B cell (primary cell): ENCODE results near the gene KREMEN2.

Experiments used
- CTCF ChIP-seq: fragments of 200-600 bp; IDR thresholded peaks from one replicate; pipeline ENCODE4 v1.8.0; 2022; ENCODE audit warnings: antibody characterized with exemption, mild to moderate bottlenecking
- EZH2 ChIP-seq: IDR thresholded peaks from 2 replicates; pipeline ENCODE4 v1.6.1; 2012; ENCODE audit warnings: borderline replicate concordance, low read depth, mild to moderate bottlenecking, moderate library complexity, low read length; ENCODE audit not compliant: insufficient read depth, poor library complexity, severe bottlenecking

DNA sequence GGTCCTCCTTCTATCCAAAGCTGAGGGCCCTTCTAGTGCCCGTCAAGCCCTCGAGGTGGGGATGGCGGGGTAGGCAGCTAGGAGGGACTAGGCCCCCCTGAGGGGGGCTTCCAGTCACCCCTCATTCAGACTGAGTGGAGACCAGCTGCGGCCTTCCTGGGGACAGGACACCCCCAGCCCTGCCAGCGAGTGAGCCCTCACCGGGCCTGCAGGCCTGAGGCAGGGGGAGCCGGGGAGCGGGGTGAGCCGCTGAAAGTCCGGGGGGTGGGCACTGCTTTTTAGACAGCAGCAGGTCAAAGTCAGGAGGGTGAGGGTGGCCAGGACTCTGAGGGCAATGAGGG, 8.7 kb upstream of the KREMEN2 start:
- TF ChIP-seq CTCF: no peak
- no peak for TF ChIP-seq EZH2
